BLaER1 (cell line): Measurements from ENCODE around the gene STRN4.

ENCODE experiments used
- H3K27ac ChIP-seq: shearing (Covaris generic); formaldehyde crosslinking; 2 replicates; pipeline ENCODE4 v1.8.1; 2022
- H3K27me3 ChIP-seq: shearing (Covaris generic); formaldehyde crosslinking; 2 replicates; pipeline ENCODE4 v1.8.1; 2022
- H3K36me3 ChIP-seq: shearing (Covaris generic); formaldehyde crosslinking; 2 replicates; pipeline ENCODE4 v1.8.1; 2022
- H3K4me1 ChIP-seq: shearing (Covaris generic); formaldehyde crosslinking; 2 replicates; pipeline ENCODE4 v1.8.1; 2022
- H3K4me2 ChIP-seq: shearing (Covaris generic); formaldehyde crosslinking; 2 replicates; pipeline ENCODE4 v1.8.1; 2022
- H3K4me3 ChIP-seq: shearing (Covaris generic); formaldehyde crosslinking; 2 replicates; pipeline ENCODE4 v1.8.1; 2022
- H3K9ac ChIP-seq: shearing (Covaris generic); formaldehyde crosslinking; 2 replicates; pipeline ENCODE4 v1.8.1; 2022
- H3K9me3 ChIP-seq: shearing (Covaris generic); formaldehyde crosslinking; 2 replicates; pipeline ENCODE4 v1.8.1; 2022
- H4K20me1 ChIP-seq: shearing (Covaris generic); formaldehyde crosslinking; 2 replicates; pipeline ENCODE4 v1.8.1; 2022
- Cebpa-rat ChIP-seq: shearing (Covaris generic); IDR thresholded peaks from 2 replicates; pipeline ENCODE4 v1.8.1; 2022

The STRN4 gene

DNA sequence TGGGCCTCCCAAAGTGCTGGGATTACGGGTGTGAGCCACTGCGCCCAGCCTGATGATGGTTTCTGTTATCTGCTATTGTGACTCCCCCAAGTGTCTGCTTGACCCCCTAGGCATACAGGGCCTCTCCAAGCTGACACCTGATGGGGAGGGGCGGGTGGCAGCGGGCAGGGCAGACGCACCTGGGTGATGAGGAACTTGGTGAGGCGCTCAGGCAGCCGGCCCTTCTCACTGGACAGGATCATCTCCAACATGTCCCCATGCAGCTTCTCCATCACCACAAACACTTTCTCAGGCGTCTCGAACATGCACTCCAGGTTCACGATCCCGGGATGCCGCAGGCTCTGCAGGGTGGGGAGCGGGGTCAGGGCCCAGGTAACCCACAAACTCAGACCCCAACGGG is 56.9 kb downstream of the STRN4 start:
- H4K20me1 ChIP-seq, result peaks cover 79% of the 10 kb centered on the region
- no peak overlapping the region for H3K4me2 ChIP-seq
- no peak overlapping the region for H3K27ac ChIP-seq
- no peak for TF ChIP-seq Cebpa-rat
- peaks cover 100% of the 10 kb centered on the region for H3K36me3 ChIP-seq
- no peak overlapping the region for H3K9ac ChIP-seq
- no peak overlapping the region for H3K4me3 ChIP-seq
- no peaks in the 10 kb centered on the region for H3K4me1 ChIP-seq
- no peaks in the 10 kb centered on the region for H3K27me3 ChIP-seq
- no peaks in the 10 kb centered on the region; the same call in 1 of the 2 replicates for H3K9me3 ChIP-seq

DNA sequence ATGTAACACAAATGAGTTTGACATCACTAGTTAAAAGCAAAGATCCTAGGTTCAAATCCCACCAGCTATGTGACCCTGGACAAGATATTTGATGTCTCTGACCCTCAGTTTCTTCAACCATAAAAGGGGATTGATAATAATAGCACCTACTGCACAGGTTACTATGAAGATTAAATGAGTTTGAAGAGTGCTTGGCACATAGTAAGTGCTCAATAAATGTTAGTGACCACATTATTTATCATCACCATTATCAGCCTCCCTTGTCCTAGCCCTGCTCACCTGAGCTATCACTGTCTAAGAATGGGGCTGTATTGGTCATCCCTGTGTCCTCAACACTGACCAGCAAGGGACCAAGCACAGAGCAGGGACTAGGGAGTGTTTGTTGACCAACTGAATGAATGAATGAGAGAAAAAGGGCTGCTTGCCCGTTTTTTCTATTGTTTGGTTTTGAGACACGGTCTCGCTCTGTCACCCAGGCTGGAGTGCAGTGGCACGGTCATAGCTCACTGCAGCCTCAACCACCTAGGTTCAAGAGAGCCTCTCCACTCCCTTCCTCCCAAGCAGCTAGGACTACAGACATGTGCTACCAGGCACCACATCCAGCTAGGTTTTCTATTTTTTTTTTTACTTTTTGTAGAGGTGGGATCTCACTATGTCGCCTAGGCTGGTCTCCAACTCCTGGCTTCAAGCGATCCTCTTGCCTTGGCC is 58.7 kb downstream of the STRN4 start:
- Histone ChIP-seq H3K27me3 (no peaks in the 10 kb centered on the region), H4K20me1 (peaks cover 66% of the 10 kb centered on the region), H3K4me1 (no peaks in the 10 kb centered on the region), H3K4me2 (no peak overlapping the region), H3K27ac (no peak overlapping the region), H3K9ac (no peak overlapping the region), H3K9me3 (no peaks in the 10 kb centered on the region; the same call in 1 of the 2 replicates), H3K4me3 (no peak overlapping the region), H3K36me3 (peaks cover 100% of the 10 kb centered on the region)
- TF ChIP-seq Cebpa-rat, result no peak

DNA sequence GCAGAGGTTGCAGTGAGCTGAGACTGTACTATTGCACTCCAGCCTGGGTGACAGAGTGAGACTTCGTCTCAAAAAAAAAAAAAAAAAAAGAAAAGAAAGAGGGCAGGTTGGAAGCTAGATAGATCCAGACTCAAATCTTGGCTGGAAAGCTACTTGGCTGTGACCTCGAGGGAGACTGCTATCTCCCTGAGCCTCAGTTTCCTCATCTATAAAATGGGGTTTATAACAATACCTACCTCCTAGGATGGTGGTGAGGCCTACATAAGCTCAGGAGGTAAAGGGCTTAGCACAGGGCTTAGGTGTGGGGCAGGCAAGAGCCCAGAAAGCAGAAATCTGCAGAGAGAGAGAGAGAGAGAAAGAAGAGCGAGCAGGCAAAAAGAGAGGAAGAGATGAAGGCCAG is 61.1 kb downstream of the STRN4 start:
- H4K20me1 ChIP-seq, result peaks cover 50% of the 10 kb centered on the region; the same call in 1 of the 2 replicates
- peaks cover 100% of the 10 kb centered on the region for H3K36me3 ChIP-seq
- no peak overlapping the region for H3K4me3 ChIP-seq
- H3K4me1 ChIP-seq, result no peaks in the 10 kb centered on the region
- no peak for TF ChIP-seq Cebpa-rat
- no peaks in the 10 kb centered on the region for H3K27me3 ChIP-seq
- H3K9ac ChIP-seq, result no peak overlapping the region
- no peak overlapping the region for H3K4me2 ChIP-seq
- H3K27ac ChIP-seq, result no peak overlapping the region
- H3K9me3 ChIP-seq, result no peaks in the 10 kb centered on the region

DNA sequence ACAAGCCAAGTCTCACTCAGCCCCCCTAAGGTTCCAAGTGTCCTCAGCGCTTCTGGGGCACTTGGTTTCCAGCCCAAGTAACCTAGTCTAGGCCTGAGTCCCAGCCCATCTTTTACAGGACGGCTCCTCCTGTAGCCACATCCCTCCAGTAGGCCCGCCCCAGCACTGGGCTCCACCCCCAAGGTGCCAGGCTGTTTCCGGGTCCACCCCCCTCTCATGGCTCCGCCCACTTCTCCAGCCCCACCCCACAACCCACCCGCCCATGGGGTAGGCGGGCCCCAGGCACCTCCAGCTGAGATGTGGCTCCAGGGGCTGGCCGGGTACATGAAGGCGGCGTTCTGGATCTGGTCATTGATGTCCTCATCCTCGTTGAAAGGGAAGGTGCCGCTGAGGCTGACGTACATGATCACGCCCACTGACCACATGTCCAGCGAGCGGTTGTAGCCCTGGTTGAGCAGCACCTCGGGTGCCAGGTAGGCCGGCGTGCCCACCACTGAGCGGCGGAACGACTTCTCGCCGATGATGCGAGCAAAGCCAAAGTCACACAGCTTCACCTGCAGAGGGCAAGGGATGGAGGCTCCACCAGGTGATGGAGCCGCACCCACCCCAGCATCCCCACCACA is 68.0 kb downstream of the STRN4 start:
- H3K27me3 ChIP-seq, result no peaks in the 10 kb centered on the region
- peaks cover 100% of the 10 kb centered on the region for H3K36me3 ChIP-seq
- no peaks in the 10 kb centered on the region for H3K4me1 ChIP-seq
- H3K9ac ChIP-seq, result no peak overlapping the region
- H3K9me3 ChIP-seq, result no peaks in the 10 kb centered on the region
- TF ChIP-seq Cebpa-rat, result no peak
- no peak overlapping the region for H3K27ac ChIP-seq
- H3K4me2 ChIP-seq, result no peak overlapping the region
- peaks cover 76% of the 10 kb centered on the region for H4K20me1 ChIP-seq
- H3K4me3 ChIP-seq, result no peak overlapping the region

DNA sequence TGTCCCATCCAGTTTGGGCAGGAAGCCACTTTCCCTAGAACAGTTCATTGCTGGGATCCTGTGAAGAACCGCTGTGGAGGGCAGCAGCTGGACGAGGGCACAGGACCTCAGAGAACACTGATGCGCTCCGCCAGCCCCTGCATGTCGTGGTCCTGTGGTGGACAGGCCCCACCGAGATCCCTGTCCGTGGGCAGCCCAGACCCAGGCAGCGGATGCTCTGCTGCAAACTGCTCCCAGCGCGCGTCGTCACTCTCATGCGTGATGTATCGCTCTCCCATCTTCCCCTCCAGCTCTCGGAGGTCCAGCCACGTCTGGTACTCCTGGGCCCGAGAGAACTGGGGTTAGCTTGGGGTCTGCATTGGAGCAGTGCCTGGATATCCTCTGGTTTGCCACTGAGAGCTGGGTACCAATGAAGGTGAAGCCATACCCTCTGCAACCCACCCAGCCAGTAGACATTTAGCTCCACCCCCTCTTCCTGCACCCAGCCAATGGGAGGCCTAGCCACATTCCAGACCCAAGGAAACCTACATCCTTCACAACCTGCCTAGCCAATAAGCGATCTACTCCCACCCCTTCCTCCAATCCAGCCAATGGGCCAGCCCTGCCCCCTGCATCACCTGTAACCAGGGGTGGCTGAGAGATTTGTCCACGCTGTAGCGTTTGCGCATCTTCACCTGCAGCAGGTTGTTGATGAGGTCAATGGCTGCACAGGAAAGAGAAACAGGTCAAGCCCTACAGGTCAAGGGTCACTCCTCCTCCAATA is 71.7 kb downstream of the STRN4 start:
- H3K4me2 ChIP-seq, result no peak overlapping the region
- H3K4me3 ChIP-seq, result no peak overlapping the region
- no peaks in the 10 kb centered on the region for H3K27me3 ChIP-seq
- H3K9me3 ChIP-seq, result no peaks in the 10 kb centered on the region
- H3K4me1 ChIP-seq, result no peaks in the 10 kb centered on the region
- no peak overlapping the region for H3K9ac ChIP-seq
- no peak overlapping the region for H3K27ac ChIP-seq
- H3K36me3 ChIP-seq, result peaks cover 83% of the 10 kb centered on the region
- H4K20me1 ChIP-seq, result peaks cover 65% of the 10 kb centered on the region
- no peak for TF ChIP-seq Cebpa-rat

DNA sequence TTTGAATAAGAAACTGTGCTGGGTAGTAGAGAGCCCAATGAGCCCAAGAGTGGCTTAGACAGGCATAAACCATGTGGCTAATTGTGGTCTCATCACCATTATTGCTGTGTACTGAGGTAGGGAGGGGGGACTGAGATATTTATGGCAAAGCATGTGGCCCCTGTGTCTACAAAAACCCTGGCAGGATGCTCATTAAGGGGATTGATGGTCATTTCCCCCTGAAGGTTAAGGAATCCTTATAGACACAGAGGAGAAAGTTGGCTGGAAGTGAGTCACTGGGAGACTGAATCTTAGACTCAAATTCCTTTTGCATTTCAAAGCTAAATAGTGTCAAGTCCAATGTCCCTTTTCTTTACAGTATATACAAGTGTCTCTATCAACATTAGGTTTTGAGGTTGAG is 75.4 kb downstream of the STRN4 start:
- H3K4me2 ChIP-seq, result no peak overlapping the region
- no peak for TF ChIP-seq Cebpa-rat
- H3K36me3 ChIP-seq, result peaks cover 45% of the 10 kb centered on the region
- no peak overlapping the region for H3K9ac ChIP-seq
- no peaks in the 10 kb centered on the region for H3K27me3 ChIP-seq
- H3K4me1 ChIP-seq, result no peaks in the 10 kb centered on the region
- H3K4me3 ChIP-seq, result no peak overlapping the region
- H3K9me3 ChIP-seq, result no peaks in the 10 kb centered on the region
- no peak overlapping the region for H3K27ac ChIP-seq
- H4K20me1 ChIP-seq, result peaks cover 28% of the 10 kb centered on the region
